WTC11 (cell line): ENCODE results near the gene METTL4. TPM values are rescaled to one million over a fixed set of nuclear protein-coding genes. Genes with fewer than 3 reads are reported as not detected.

Source experiments
- ATAC-seq: fragments of 200-7000 bp; cut with Tn5 transposase; 2 replicates; pipeline ENCODE4 v1.10.0; 2021; ENCODE audit warnings: mild to moderate bottlenecking, moderate library complexity
- CTCF ChIA-PET: fragments of 300-600 bp; sonication (Branson Sonifier 250); formaldehyde crosslinking; loops from one replicate; lab custom pipeline; 2021; ENCODE audit warnings: antibody characterized with exemption; lab: Charles Lee
- POLR2A ChIA-PET: fragments of 350-600 bp; sonication (Branson Sonifier 250); formaldehyde crosslinking; loops from one replicate; lab custom pipeline; 2021; ENCODE audit warnings: antibody characterized with exemption; lab: Charles Lee
- DNase-seq: peaks from one replicate; pipeline ENCODE4 v3.0.0; 2021; ENCODE audit warnings: low spot score
- H3K27ac Mint-ChIP-seq: 2 replicates; pipeline ENCODE4 v1.8.0; 2021; ENCODE audit warnings: mixed read lengths
- H3K27me3 Mint-ChIP-seq: 2 replicates; pipeline ENCODE4 v1.8.0; 2021; ENCODE audit warnings: low read depth, mild to moderate bottlenecking, moderate library complexity, mixed read lengths
- H3K36me3 Mint-ChIP-seq: 2 replicates; pipeline ENCODE4 v1.8.0; 2021; ENCODE audit warnings: mixed read lengths
- H3K4me1 Mint-ChIP-seq: 2 replicates; pipeline ENCODE4 v1.8.0; 2022; ENCODE audit warnings: mixed read lengths
- H3K4me3 Mint-ChIP-seq: 2 replicates; pipeline ENCODE4 v1.8.0; 2021; ENCODE audit warnings: mild to moderate bottlenecking, moderate library complexity, mixed read lengths
- H3K9me3 Mint-ChIP-seq: 2 replicates; pipeline ENCODE4 v1.8.0; 2021; ENCODE audit warnings: mixed read lengths
- E2F1 ChIP-seq: sonication (generic); formaldehyde crosslinking; IDR thresholded peaks from 2 replicates; pipeline ENCODE4 v1.8.0; 2022; ENCODE audit warnings: mild to moderate bottlenecking, missing genetic modification reagents
- E2F4 ChIP-seq: sonication (generic); formaldehyde crosslinking; IDR thresholded peaks from 2 replicates; pipeline ENCODE4 v1.8.1; 2022; ENCODE audit warnings: low read depth, mild to moderate bottlenecking, moderate library complexity, missing genetic modification reagents, borderline replicate concordance
- E2F5 ChIP-seq: sonication (generic); formaldehyde crosslinking; IDR thresholded peaks from 2 replicates; pipeline ENCODE4 v1.8.1; 2022; ENCODE audit warnings: mild to moderate bottlenecking, moderate library complexity, missing genetic modification reagents
- EMX1 ChIP-seq: fragments of 250-450 bp; sonication (Bioruptor Pico); IDR thresholded peaks from 2 replicates; pipeline ENCODE4 v1.8.0; 2021; ENCODE audit warnings: mild to moderate bottlenecking
- ERG ChIP-seq: fragments of 250-450 bp; sonication (Bioruptor Pico); IDR thresholded peaks from 2 replicates; pipeline ENCODE4 v1.8.0; 2021; ENCODE audit warnings: mild to moderate bottlenecking
- FOXK1 ChIP-seq: sonication (generic); formaldehyde crosslinking; IDR thresholded peaks from 2 replicates; pipeline ENCODE4 v1.8.0; 2022; ENCODE audit warnings: mild to moderate bottlenecking, moderate library complexity, missing genetic modification reagents
- GRHL2 ChIP-seq: fragments of 250-450 bp; sonication (Bioruptor Pico); IDR thresholded peaks from 2 replicates; pipeline ENCODE4 v1.8.0; 2022; ENCODE audit warnings: mild to moderate bottlenecking, moderate library complexity; ENCODE audit not compliant: insufficient replicate concordance, severe bottlenecking
- GTF2I ChIP-seq: fragments of 250-450 bp; sonication (Bioruptor Pico); conservative IDR thresholded peaks from 2 replicates; pipeline ENCODE4 v1.4.0; 2021; ENCODE audit warnings: mild to moderate bottlenecking
- MAX ChIP-seq: sonication (generic); formaldehyde crosslinking; IDR thresholded peaks from 2 replicates; pipeline ENCODE4 v1.8.0; 2022; ENCODE audit warnings: mild to moderate bottlenecking, missing genetic modification reagents
- MXD4 ChIP-seq: fragments of 250-450 bp; sonication (Bioruptor Pico); IDR thresholded peaks from 2 replicates; pipeline ENCODE4 v1.8.0; 2021; ENCODE audit warnings: mild to moderate bottlenecking, moderate library complexity, borderline replicate concordance
- NFYB ChIP-seq: sonication (generic); formaldehyde crosslinking; conservative IDR thresholded peaks from 2 replicates; pipeline ENCODE4 v1.8.0; 2022; ENCODE audit warnings: low read depth, missing genetic modification reagents
- PREB ChIP-seq: sonication (generic); formaldehyde crosslinking; IDR thresholded peaks from 2 replicates; pipeline ENCODE4 v1.8.1; 2022; ENCODE audit warnings: mild to moderate bottlenecking, missing genetic modification reagents, moderate library complexity, borderline replicate concordance
- ZNF219 ChIP-seq: sonication (generic); formaldehyde crosslinking; IDR thresholded peaks from 2 replicates; pipeline ENCODE4 v1.8.0; 2023; ENCODE audit warnings: missing genetic modification reagents, mild to moderate bottlenecking, borderline replicate concordance
- ZNF232 ChIP-seq: sonication (generic); formaldehyde crosslinking; IDR thresholded peaks from 2 replicates; pipeline ENCODE4 v1.8.0; 2022; ENCODE audit warnings: mild to moderate bottlenecking, missing genetic modification reagents
- ZNF263 ChIP-seq: sonication (generic); formaldehyde crosslinking; IDR thresholded peaks from 2 replicates; pipeline ENCODE4 v1.8.1; 2022; ENCODE audit warnings: low read depth, mild to moderate bottlenecking, moderate library complexity, missing genetic modification reagents
- ZNF423 ChIP-seq: fragments of 250-450 bp; sonication (Bioruptor Pico); IDR thresholded peaks from 2 replicates; pipeline ENCODE4 v2.1.2; 2022; ENCODE audit warnings: mild to moderate bottlenecking, moderate library complexity
- total RNA-seq: library from RNA; stranded (reverse); gene quantifications from 3 replicates; pipeline ENCODE4 v1.2.3, GENCODE V29; 2021
- TF ChIP-seq, protein P1 (sequence below): sonication (generic); formaldehyde crosslinking; IDR thresholded peaks from 2 replicates; pipeline ENCODE4 v1.8.0; 2022; ENCODE audit warnings: missing genetic modification reagents
- TF ChIP-seq, protein P2 (sequence below): sonication (generic); formaldehyde crosslinking; IDR thresholded peaks from 2 replicates; pipeline ENCODE4 v1.8.1; 2023; ENCODE audit warnings: mild to moderate bottlenecking, missing genetic modification reagents, moderate library complexity

METTL4 gene
- total RNA-seq, 1 experiment from 2014 or later = 9.8 TPM

GRCh38 chr18:2568605-2569004, 2.7 kb downstream of the METTL4 start (continued):
- TF ChIP-seq, protein P1, sequence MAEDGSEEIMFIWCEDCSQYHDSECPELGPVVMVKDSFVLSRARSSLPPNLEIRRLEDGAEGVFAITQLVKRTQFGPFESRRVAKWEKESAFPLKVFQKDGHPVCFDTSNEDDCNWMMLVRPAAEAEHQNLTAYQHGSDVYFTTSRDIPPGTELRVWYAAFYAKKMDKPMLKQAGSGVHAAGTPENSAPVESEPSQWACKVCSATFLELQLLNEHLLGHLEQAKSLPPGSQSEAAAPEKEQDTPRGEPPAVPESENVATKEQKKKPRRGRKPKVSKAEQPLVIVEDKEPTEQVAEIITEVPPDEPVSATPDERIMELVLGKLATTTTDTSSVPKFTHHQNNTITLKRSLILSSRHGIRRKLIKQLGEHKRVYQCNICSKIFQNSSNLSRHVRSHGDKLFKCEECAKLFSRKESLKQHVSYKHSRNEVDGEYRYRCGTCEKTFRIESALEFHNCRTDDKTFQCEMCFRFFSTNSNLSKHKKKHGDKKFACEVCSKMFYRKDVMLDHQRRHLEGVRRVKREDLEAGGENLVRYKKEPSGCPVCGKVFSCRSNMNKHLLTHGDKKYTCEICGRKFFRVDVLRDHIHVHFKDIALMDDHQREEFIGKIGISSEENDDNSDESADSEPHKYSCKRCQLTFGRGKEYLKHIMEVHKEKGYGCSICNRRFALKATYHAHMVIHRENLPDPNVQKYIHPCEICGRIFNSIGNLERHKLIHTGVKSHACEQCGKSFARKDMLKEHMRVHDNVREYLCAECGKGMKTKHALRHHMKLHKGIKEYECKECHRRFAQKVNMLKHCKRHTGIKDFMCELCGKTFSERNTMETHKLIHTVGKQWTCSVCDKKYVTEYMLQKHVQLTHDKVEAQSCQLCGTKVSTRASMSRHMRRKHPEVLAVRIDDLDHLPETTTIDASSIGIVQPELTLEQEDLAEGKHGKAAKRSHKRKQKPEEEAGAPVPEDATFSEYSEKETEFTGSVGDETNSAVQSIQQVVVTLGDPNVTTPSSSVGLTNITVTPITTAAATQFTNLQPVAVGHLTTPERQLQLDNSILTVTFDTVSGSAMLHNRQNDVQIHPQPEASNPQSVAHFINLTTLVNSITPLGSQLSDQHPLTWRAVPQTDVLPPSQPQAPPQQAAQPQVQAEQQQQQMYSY (CRISPR knock-in tag) = no peak

GRCh38 chr18:2568129-2568528, 3.2 kb downstream of the METTL4 start:
- Mint-ChIP-seq H3K9me3 (no peaks in the 10 kb centered on the region), H3K4me1 (peaks cover 20% of the 10 kb centered on the region)
- DNase-seq = no peak
- TF ChIP-seq ERG (no peak), NFYB (CRISPR knock-in tag) (no peak), FOXK1 (CRISPR knock-in tag) (no peak), E2F1 (CRISPR knock-in tag) (no peak), E2F4 (CRISPR knock-in tag) (no peak), GTF2I (CRISPR knock-in tag) (no peak)
- TF ChIP-seq, all 79 proteins: peak for 0
- POLR2A ChIA-PET = no interaction called here
- Mint-ChIP-seq H3K27ac (no peak overlapping the region), H3K4me3 (no peak overlapping the region), H3K36me3 (peaks cover 10% of the 10 kb centered on the region), H3K27me3 (no peaks in the 10 kb centered on the region)
- CTCF ChIA-PET = no interaction called here
- ATAC-seq = no peak

DNA sequence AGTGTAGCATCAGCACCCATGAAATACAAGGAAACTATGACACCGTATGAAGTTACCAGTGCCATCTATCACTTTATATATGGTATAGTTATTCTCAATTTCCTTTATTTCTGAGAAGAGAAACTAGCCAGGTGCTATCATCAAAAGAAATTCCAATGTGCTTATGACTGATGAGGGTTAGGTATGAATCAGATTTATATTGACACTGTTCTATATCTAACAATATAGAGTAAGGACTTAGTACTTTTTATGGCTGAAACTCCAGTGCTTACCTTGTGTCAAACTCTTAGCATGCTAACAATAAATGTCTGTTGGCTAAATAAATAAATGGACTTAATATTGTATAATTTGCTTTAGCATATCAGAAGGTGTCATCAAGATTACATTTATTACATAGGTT, 6.9 kb downstream of the METTL4 start:
- CTCF ChIA-PET = no interaction called here
- POLR2A ChIA-PET = no interaction called here
- peaks cover 6% of the 10 kb centered on the region for H3K4me1 Mint-ChIP-seq
- H3K9me3 Mint-ChIP-seq = no peaks in the 10 kb centered on the region
- TF ChIP-seq ZNF219 (CRISPR knock-in tag) = no peak
- TF ChIP-seq GRHL2 (CRISPR knock-in tag) = no peak
- no peak for TF ChIP-seq PREB (CRISPR knock-in tag)
- H3K36me3 Mint-ChIP-seq = peaks cover 18% of the 10 kb centered on the region
- no peak for ATAC-seq
- no peak overlapping the region for H3K4me3 Mint-ChIP-seq
- no peak overlapping the region for H3K27ac Mint-ChIP-seq
- H3K27me3 Mint-ChIP-seq = no peaks in the 10 kb centered on the region
- no peak for DNase-seq

DNA sequence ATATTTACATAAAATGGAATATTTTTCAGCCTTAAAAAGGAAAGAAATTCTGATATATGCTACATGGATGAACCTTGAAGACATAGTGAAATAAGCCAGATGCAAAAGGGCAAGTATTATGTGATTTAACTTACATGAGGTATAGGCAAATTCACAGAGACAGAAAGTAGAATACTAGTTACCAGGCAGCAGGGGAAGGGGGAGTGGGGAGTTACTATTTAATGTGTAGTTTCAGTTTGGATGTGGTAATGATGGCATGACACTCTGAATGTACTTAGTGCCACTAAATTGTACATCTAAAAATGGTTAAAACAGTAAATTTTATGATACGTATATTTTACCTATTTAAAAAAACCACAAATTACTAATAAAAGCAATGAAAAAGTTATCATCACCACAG, 12.1 kb downstream of the METTL4 start:
- no peak overlapping the region for H3K4me3 Mint-ChIP-seq
- H3K36me3 Mint-ChIP-seq = peaks cover 7% of the 10 kb centered on the region
- H3K27ac Mint-ChIP-seq = no peak overlapping the region
- ChIA-PET CTCF (no interaction called here), POLR2A (no interaction called here)
- no peaks in the 10 kb centered on the region for H3K9me3 Mint-ChIP-seq
- no peak for ATAC-seq
- no peak for DNase-seq
- no peaks in the 10 kb centered on the region for H3K27me3 Mint-ChIP-seq
- peaks cover 10% of the 10 kb centered on the region for H3K4me1 Mint-ChIP-seq
- TF ChIP-seq ZNF263 (CRISPR knock-in tag) = no peak
- no peak for TF ChIP-seq E2F5 (CRISPR knock-in tag)
- TF ChIP-seq, protein P2, sequence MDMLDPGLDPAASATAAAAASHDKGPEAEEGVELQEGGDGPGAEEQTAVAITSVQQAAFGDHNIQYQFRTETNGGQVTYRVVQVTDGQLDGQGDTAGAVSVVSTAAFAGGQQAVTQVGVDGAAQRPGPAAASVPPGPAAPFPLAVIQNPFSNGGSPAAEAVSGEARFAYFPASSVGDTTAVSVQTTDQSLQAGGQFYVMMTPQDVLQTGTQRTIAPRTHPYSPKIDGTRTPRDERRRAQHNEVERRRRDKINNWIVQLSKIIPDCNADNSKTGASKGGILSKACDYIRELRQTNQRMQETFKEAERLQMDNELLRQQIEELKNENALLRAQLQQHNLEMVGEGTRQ (CRISPR knock-in tag) = no peak
- TF ChIP-seq MXD4 = no peak
- TF ChIP-seq ZNF232 (CRISPR knock-in tag) = no peak
- TF ChIP-seq EMX1 (CRISPR knock-in tag) = no peak
- TF ChIP-seq ZNF423 = no peak
- TF ChIP-seq MAX (CRISPR knock-in tag) = no peak
